HG03457 (cell line): Measurements from ENCODE around the gene PTPRN2.
"Not testable (repeated sequence)": the region's sequence is repeated elsewhere in the genome, so short reads cannot be mapped to it uniquely, and the experiment has no call there.

Experiments
- ATAC-seq: cut with Tn5 transposase; IDR thresholded peaks from one replicate; pipeline ENCODE4 v1.9.1; 2021; ENCODE audit warnings: moderate number of reproducible peaks; ENCODE audit not compliant: unreplicated experiment

PTPRN2 gene

GRCh38 chr7:158475036-158475678 is 112.5 kb downstream of the PTPRN2 start:
- ATAC-seq: no peak

DNA sequence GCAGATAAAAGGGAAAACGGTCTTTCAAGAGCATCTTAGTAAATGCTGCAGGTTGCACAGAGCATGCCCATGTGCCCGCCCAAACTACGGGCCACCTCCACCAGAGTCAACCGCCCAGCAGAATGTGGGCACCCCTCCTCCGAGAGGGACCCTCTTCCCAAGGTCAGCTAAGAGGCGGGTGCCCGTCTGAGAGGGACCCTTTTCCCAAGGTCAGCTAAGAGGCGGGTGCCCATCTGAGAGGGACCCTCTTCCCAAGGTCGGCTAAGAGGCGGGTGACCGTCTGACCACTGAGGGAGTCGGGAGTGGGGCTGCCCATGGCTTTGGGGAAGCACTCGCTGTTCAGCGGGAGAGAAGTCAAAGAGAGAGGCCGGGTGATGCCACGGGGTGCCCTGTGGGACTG is 113.1 kb downstream of the PTPRN2 start:
- no peak for ATAC-seq

GRCh38 chr7:158473946-158474345 is 113.7 kb downstream of the PTPRN2 start:
- ATAC-seq: no peak

DNA sequence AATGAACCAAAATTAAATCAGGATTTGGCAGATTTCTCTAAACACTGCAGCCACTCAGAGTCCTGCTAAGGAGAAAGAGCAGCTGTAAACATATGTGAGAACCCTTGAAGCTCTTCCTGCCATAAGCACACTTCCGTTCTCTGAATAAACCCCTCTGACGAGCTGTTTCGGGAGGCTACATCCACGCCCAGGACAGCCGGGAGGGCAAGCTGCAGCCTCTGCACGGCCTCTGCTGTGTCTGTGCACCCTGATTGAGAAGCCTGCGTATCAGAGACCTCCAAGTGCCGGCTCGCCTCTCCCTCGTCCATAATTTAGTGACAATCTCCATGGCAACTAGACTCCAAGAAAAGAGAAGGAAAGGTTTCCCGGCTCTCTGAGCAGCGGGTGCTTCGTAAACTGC is 114.4 kb downstream of the PTPRN2 start:
- no peak for ATAC-seq

DNA sequence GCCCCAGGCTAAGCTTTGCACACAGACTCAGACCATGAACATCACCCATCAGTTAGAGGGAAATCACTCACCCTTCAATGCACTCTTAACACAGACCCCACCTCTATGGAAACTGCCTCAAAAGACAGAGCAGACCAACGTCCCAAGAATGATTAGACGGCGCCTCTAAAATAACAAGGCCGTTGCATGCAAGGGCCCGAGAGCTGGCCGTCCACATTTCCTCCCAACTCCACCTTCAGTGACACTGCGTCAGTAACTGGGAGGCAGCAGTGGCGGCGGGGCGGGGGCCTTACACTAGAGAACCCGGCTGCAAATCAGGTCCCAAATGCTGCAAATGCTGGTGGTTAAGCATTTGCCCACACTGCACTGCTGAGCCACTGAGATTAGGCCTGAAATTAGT is 115.0 kb downstream of the PTPRN2 start:
- ATAC-seq: no peak

GRCh38 chr7:158471716-158472115 is 115.9 kb downstream of the PTPRN2 start:
- ATAC-seq: no peak

DNA sequence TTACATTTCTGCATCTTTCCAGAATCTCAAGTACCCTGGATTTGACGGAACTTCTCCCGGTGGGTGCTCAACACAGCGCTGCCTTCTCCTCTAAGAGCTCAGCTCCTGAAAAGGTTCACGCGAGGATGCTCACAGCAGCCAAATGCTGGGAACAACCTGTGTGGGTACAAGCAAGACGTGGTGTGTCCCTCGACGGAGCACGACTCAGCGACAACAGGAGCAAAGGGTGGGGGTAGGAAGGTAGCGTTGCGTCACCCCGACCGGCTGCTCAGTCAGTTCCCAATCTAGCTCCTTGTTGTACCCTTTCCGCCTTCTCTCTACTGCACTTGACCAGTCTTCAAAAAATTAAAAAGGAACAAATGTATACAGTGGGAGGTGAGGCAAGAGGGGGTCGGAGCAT is 117.3 kb downstream of the PTPRN2 start:
- ATAC-seq: no peak

- no peak for ATAC-seq
Measured at GRCh38 chr7:158469396-158470051, 118.1 kb downstream of the PTPRN2 start.

DNA sequence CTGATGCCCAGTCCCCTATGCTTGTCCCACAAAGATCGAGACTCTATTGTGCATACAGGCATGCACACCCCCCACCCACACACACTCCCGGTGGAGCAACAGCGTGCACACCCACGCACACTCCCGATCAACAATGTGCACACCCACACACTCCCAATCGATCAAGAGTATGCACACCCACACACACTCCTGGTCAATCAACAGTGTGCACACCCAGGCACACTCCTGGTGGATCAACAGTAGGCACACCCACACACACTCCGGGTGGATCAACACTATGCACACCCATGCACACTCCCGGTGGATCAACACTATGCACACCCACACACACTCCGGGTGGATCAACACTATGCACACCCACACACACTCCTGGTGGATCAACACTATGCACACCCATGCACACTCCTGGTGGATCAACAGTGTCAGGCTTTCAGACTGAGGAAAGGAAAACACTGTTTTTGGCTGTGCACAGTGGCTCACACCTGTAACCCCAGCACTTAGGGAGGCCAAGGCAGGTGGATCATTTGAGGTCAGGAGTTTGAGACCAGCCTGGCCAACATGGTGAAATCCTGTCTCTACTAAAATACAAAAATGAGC is 118.8 kb downstream of the PTPRN2 start:
- ATAC-seq: no peak

DNA sequence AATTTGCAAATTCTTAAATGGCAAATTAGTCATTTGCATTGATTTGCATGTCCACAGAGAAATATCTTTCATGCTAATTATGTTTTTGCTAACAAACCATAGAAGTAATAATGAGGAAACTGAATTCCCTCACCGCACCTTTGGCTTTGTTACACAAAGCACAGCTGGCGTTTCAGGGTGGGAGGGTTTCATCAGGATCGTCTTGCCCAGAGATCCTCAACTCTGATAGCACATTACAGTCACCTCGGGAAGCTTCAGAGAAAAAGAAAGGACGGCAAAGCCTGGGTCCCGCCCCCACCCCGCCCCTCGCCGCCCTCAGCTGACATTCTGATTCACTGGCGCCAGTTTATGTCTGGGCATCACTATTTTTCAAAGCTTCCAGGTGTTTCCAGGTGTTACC is 119.4 kb downstream of the PTPRN2 start:
- no peak for ATAC-seq

GRCh38 chr7:158467562-158467961 is 120.1 kb downstream of the PTPRN2 start:
- no peak for ATAC-seq

DNA sequence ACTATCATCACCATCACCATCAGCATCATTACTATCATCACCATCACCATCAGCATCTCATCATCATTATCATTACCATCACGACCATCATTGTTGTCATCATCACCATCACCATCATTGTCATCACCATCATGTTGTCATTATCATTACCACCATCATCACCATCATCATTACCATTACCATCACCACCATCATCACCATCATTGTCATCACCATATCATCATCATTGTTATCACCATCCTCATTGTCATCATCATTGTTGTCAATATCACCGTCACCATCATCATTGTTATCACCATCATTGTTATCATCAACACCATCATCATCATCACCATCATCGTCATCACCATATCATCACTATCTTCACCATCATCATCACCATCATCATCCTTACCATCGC is 124.3 kb downstream of the PTPRN2 start:
- no peak for ATAC-seq

DNA sequence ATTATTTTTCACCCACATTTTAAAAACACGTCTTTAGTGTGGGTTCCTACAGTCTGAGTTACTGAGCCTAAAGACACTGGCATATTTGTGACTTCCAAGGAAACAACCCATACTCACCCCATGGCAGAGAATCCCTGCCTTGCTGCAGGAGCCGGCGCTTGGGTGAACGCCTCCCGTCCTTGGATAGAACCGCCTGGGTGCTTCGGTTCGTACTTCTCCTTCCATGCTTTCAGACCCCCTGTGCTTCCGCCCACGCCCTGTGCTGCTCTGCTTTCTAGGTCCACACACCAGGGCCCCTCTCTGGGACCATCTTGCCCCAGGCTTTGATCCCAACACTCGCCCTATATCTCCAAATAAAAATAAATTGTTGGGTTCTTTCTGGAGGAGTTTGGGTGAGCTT is 125.8 kb downstream of the PTPRN2 start:
- ATAC-seq: no peak

- no peak for ATAC-seq
Measured at GRCh38 chr7:158460665-158461064, 127.0 kb downstream of the PTPRN2 start.

DNA sequence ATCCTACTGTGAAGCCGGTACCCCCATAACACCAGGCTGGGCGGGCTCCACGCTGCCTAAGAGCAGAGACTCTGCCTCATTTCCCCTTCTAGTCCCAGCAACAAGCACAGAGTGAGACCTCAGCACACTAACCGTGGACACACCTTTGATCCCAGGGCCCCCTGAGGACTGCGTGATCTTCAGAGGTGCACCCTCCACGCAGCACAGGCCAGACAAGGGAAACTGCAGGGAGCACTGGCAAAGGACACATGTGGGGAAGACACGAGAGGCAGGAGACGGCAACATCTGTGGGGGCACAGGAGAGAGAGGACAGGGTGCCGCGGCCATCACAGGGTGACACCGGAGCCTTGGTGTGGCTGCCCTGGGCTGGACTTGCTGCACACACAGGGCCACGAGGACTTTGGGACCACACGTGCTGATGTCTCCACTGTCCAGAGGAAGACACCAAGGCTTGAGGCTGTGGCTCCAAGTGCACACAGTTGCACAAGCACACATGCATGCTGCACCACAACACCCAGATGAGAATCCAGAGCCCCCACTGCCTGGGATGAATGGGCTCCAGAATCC is 128.8 kb downstream of the PTPRN2 start:
- ATAC-seq: no peak

GRCh38 chr7:158458096-158458495 is 129.5 kb downstream of the PTPRN2 start:
- no peak for ATAC-seq

DNA sequence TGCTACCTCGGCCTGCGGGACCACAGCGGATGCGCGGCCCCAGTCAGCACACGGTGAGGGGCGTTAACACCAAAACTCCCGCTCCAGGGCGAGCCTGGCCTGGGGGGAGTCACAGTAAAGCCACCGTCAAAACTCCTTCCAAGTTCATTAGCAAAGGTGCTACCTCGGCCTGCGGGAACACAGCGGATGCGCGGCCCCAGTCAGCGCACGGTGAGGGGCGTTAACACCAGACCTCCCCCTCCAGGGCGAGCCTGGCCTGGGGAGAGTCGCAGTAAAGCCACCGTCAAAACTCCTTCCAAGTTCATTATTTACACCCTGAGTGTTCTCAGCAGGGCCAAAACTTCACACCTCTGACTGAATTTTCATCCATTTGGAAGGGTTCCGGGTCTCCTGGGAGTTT is 130.0 kb downstream of the PTPRN2 start:
- ATAC-seq: not testable (repeated sequence)

GRCh38 chr7:158454631-158455030 is 133.0 kb downstream of the PTPRN2 start:
- ATAC-seq: no peak

- no peak for ATAC-seq
Measured at GRCh38 chr7:158453663-158454062, 134.0 kb downstream of the PTPRN2 start.

GRCh38 chr7:158452331-158452730 is 135.3 kb downstream of the PTPRN2 start:
- ATAC-seq: no peak

- ATAC-seq: no peak
Measured at GRCh38 chr7:158450476-158451124, 137.0 kb downstream of the PTPRN2 start.

DNA sequence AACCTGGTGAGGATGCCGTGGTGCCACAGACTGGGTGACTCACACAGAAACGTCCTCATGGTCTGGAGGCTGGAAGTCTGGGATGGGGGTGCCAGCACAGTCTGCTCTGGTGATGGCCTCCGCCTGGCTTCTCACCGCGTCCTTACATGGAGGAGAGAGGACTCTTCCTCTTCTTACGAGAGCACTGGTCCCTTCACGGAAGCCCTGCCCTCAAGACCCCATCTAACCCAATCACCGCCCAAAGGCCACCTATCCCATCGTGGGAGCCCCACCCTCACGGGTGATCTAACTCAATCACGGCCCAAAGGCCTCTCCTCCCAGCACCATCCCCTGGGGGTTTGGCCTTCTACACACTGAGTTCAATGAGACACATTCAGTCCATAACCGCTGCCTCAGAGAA is 137.7 kb downstream of the PTPRN2 start:
- no peak for ATAC-seq
